ENCODE results near the gene FNDC8. TPM values are rescaled to one million over a fixed set of nuclear protein-coding genes. Genes with fewer than 3 reads are reported as not detected.

FNDC8 gene
- total RNA-seq, 4 donors from 2014 or later = not detected

DNA sequence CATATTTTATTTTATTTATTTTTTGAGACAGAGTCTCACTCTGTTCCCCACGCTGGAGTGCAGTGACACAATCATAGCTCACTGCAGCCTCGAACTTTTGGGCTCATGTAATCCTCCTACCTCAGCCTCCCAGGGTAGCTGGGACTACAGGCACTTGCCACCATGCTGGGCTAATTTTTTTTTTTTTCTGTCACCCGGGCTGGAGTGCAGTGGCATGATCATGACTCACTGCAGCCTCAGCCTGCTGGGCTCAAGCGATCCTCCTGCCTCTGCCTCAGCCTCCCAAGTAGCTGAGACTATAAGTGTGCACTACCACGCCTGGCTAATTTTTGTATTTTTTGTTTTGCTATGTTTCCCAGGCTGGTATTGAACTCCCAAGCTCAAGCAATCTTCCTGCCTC is 43.3 kb downstream of the FNDC8 start:
- intact Hi-C loops (cut with DNase I; ENCODE audit: low total_unique reads) = no loop called here

DNA sequence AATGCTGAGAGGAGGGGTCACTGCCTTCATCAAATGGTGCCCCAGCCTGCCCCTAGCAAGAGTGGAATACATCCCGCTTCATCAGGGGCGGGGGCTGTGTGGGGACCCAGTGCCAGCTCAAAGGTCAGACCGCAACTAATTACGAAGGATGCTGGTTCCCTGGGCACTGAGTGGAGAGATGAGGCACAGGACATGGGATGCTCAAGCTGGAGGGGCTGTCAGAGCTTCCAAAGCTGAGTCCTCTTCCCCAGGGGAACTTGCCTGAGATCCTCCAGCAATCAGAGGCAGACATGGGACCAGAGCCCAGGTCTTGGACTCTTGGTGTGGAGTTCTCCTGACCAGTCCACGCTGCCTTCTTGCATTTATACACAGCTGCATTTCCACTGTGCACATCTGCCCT is 45.1 kb downstream of the FNDC8 start:
- TF ChIP-seq, protein P1, sequence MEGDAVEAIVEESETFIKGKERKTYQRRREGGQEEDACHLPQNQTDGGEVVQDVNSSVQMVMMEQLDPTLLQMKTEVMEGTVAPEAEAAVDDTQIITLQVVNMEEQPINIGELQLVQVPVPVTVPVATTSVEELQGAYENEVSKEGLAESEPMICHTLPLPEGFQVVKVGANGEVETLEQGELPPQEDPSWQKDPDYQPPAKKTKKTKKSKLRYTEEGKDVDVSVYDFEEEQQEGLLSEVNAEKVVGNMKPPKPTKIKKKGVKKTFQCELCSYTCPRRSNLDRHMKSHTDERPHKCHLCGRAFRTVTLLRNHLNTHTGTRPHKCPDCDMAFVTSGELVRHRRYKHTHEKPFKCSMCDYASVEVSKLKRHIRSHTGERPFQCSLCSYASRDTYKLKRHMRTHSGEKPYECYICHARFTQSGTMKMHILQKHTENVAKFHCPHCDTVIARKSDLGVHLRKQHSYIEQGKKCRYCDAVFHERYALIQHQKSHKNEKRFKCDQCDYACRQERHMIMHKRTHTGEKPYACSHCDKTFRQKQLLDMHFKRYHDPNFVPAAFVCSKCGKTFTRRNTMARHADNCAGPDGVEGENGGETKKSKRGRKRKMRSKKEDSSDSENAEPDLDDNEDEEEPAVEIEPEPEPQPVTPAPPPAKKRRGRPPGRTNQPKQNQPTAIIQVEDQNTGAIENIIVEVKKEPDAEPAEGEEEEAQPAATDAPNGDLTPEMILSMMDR (IDR thresholded peaks at IDR 0.05) = no peak
- TF ChIP-seq POLR2AphosphoS5 (IDR thresholded peaks at IDR 0.05) = no peak
- no peak for TF ChIP-seq EP300 (IDR thresholded peaks at IDR 0.05; ENCODE audit: low read depth)
- TF ChIP-seq POLR2A (IDR thresholded peaks at IDR 0.05) = no peak
- in situ Hi-C loops (cut with MboI; ENCODE audit: low pct_ligation_motif_present in 1 of 4, low pct_unique_long_range_greater_than_20kb in 1 of 4, low sequenced_read_pairs in 3 of 4) = loop anchor here in 3 of 4 donors (10.0 to 25.0 kb wide), 3 partner anchors 368 to 571 kb away; partner anchors contain the start of genes SLFN12L (in 3 of the 3) and RASL10B (in 1 of the 3)
- DNase-seq = no peak
- Histone ChIP-seq H3K4me3 (no peak overlapping the region), H3K9me3 (no peaks in the 10 kb centered on the region), H3K36me3 (no peaks in the 10 kb centered on the region), H3K27ac (no peak overlapping the region), H3K27me3 (no peaks in the 10 kb centered on the region), H3K4me1 (no peaks in the 10 kb centered on the region)
- intact Hi-C loops (cut with DNase I; ENCODE audit: low total_unique reads) = no loop called here
- 47% methylated on average over 5 of the region's 5 CpGs; no CpG with 5 or more reads in 1 of the 2 donors for WGBS, 2 donors (ENCODE audit: low coverage in 1 of 2)

More for the DNA sequence above, 43.3 kb downstream of the FNDC8 start:
- H3K27ac ChIP-seq = no peak overlapping the region
- DNase-seq = no peak
- H3K36me3 ChIP-seq = no peaks in the 10 kb centered on the region
- H3K9me3 ChIP-seq = no peaks in the 10 kb centered on the region
- H3K4me1 ChIP-seq = no peaks in the 10 kb centered on the region
- H3K27me3 ChIP-seq = no peaks in the 10 kb centered on the region
- no peak overlapping the region for H3K4me3 ChIP-seq
- TF ChIP-seq, protein P1 (IDR thresholded peaks at IDR 0.05) = no peak
- TF ChIP-seq POLR2AphosphoS5 (IDR thresholded peaks at IDR 0.05) (no peak), POLR2A (IDR thresholded peaks at IDR 0.05) (no peak), EP300 (IDR thresholded peaks at IDR 0.05; ENCODE audit: low read depth) (no peak)
- in situ Hi-C loops (cut with MboI; ENCODE audit: low pct_ligation_motif_present in 1 of 4, low pct_unique_long_range_greater_than_20kb in 1 of 4, low sequenced_read_pairs in 3 of 4) = loop anchor here in 3 of 4 donors (10.0 to 25.0 kb wide), 3 partner anchors 370 to 573 kb away; partner anchors contain the start of genes SLFN12L (in 3 of the 3) and RASL10B (in 1 of the 3)
- 73 to 80% methylated on average over 1 to 5 of the region's 5 CpGs for WGBS, 2 donors (ENCODE audit: low coverage in 1 of 2)

DNA sequence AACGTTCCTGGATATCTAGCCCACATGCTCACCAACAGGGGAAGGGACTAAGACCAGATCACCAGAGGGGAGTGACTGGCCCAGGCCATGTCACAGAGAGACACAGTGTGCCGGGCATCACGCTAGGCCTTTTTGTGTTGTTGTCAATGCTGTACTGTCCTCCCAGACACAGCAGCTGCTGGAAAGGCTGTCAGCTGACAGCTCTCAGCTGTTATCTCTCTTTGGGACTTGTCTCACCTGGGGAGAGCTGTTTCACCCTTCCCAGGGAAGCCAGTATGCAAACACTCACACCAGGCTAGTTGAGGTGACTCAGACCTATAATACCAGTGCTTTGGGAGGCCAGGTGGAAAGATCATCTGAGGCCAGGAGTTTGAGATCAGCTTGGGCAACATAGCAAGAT is 45.6 kb downstream of the FNDC8 start:
- 49% methylated on average over 3 of the region's 3 CpGs; no CpG with 5 or more reads in 1 of the 2 donors for WGBS, 2 donors (ENCODE audit: low coverage in 1 of 2)
- Histone ChIP-seq H3K4me1 (no peaks in the 10 kb centered on the region), H3K4me3 (no peak overlapping the region), H3K27ac (no peak overlapping the region), H3K27me3 (no peaks in the 10 kb centered on the region), H3K9me3 (no peaks in the 10 kb centered on the region), H3K36me3 (no peaks in the 10 kb centered on the region)
- in situ Hi-C loops (cut with MboI; ENCODE audit: low pct_ligation_motif_present in 1 of 4, low pct_unique_long_range_greater_than_20kb in 1 of 4, low sequenced_read_pairs in 3 of 4) = loop anchor here in 3 of 4 donors (10.0 to 25.0 kb wide), 3 partner anchors 368 to 570 kb away; partner anchors contain the start of genes SLFN12L (in 3 of the 3) and RASL10B (in 1 of the 3)
- DNase-seq = no peak
- intact Hi-C loops (cut with DNase I; ENCODE audit: low total_unique reads) = no loop called here
- TF ChIP-seq, protein P1 (IDR thresholded peaks at IDR 0.05) = no peak
- no peak for TF ChIP-seq EP300 (IDR thresholded peaks at IDR 0.05; ENCODE audit: low read depth)
- TF ChIP-seq POLR2A (IDR thresholded peaks at IDR 0.05) = no peak
- TF ChIP-seq POLR2AphosphoS5 (IDR thresholded peaks at IDR 0.05) = no peak

DNA sequence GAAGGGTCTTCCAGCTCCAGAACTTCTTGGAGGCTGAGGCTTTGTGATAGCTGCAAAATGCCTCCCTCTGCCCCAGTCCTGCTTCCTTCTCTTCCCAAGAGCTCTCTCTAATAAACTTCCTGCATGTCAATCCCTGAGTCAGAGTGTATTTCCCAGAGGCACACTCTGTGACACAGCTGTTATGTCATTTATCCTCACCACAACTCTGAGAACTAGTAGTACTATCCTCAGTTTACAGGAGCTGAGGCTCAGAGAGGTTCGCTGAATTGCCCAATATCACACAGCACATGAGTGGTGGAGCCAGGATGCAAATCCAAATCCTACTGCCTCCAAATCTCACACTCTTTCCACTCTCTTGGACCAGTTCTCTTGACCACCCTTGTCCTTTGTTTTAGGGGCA is 46.3 kb downstream of the FNDC8 start:
- H3K4me1 ChIP-seq = no peaks in the 10 kb centered on the region
- no peak for DNase-seq
- H3K36me3 ChIP-seq = no peaks in the 10 kb centered on the region
- H3K27me3 ChIP-seq = no peaks in the 10 kb centered on the region
- 85% methylated on average over 1 of the region's 1 CpG; no CpG with 5 or more reads in 1 of the 2 donors for WGBS, 2 donors (ENCODE audit: low coverage in 1 of 2)
- in situ Hi-C loops (cut with MboI; ENCODE audit: low pct_ligation_motif_present in 1 of 4, low pct_unique_long_range_greater_than_20kb in 1 of 4, low sequenced_read_pairs in 3 of 4) (loop anchor here in 3 of 4 donors (10.0 to 25.0 kb wide), 3 partner anchors 367 to 570 kb away; partner anchors contain the start of genes SLFN12L (in 3 of the 3) and RASL10B (in 1 of the 3)), intact Hi-C loops (cut with DNase I; ENCODE audit: low total_unique reads) (no loop called here)
- TF ChIP-seq POLR2A (IDR thresholded peaks at IDR 0.05) (no peak), POLR2AphosphoS5 (IDR thresholded peaks at IDR 0.05) (no peak), EP300 (IDR thresholded peaks at IDR 0.05; ENCODE audit: low read depth) (no peak)
- TF ChIP-seq, protein P1 (IDR thresholded peaks at IDR 0.05) = no peak
- H3K9me3 ChIP-seq = no peaks in the 10 kb centered on the region
- no peak overlapping the region for H3K27ac ChIP-seq
- H3K4me3 ChIP-seq = no peak overlapping the region

Measured in transverse colon (tissue), 4 donors.